H7 (cell line): ENCODE measurements around the gene EPHA3. TPM values are rescaled to one million over a fixed set of nuclear protein-coding genes. Genes with fewer than 3 reads are reported as not detected.
"Not testable (repeated sequence)": the region's sequence is repeated elsewhere in the genome, so short reads cannot be mapped to it uniquely, and the experiment has no call there.

Source experiments
- DNase-seq: peaks from one replicate; pipeline ENCODE4 v3.0.0; 2012
- H3K27me3 ChIP-seq: 2 replicates; pipeline ENCODE4 v1.6.0; 2011; ENCODE audit warnings: mild to moderate bottlenecking, low read length; ENCODE audit not compliant: control insufficient read depth, insufficient read depth
- H3K36me3 ChIP-seq: replicated peaks from 2 replicates; pipeline ENCODE4 v1.5.1; 2011; ENCODE audit warnings: low read length; ENCODE audit not compliant: control insufficient read depth, insufficient read depth
- H3K4me3 ChIP-seq: 2 replicates; pipeline ENCODE4 v1.5.1; 2011; ENCODE audit warnings: low read depth, mild to moderate bottlenecking, control low read depth, low read length, moderate library complexity; ENCODE audit not compliant: insufficient read depth
- total RNA-seq: library from RNA; depleted of rRNA; stranded (reverse); fragments of >200 nt; shearing (Covaris generic); gene quantifications from 2 replicates; pipeline ENCODE4 v1.2.3, GENCODE V29; 2014

EPHA3 gene
- total RNA-seq, 1 experiment from 2014 or later: 0.31 TPM

DNA sequence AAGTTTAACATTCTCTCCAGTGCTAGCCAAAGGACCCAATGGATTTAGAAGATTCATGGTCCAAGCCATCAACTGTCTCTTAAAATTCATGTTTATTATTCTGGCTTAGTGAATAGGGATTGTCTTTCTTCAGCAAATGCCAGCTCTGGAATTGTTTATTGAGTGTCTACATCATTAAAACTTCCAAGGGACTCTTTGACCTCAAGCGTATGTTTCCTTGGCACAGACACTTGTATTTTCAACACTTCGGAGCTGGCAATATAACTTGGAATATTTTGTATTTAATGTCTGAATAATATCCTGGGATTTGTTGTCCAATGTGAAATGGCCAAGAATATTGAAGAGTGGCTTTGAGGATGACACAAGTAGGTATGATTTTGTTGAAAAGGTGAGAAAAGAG, 204.2 kb downstream of the EPHA3 start:
- Histone ChIP-seq H3K27me3 (no peaks in the 10 kb centered on the region), H3K36me3 (no peaks in the 10 kb centered on the region), H3K4me3 (no peak overlapping the region)
- no peak for DNase-seq

DNA sequence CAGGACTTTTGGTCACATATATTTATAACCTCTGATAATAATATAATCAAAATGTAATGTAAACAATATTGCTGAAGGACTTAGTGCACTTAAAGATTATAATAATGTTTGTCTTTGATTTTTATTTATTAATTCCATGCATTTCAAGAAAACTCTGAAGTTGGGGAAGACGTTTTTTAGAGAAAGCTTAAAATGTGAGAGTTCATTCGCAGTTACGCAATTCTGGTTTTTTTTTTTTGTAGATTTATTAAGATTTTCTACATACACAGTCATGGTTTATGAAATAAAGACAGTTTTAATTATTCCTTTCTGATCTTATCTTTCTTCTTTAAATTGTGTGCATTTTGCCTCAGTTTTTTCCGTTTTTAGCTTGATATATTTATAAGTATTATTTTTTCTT, 204.7 kb downstream of the EPHA3 start:
- H3K27me3 ChIP-seq: no peaks in the 10 kb centered on the region

GRCh38 chr3:89314454-89315098, 207.2 kb downstream of the EPHA3 start:
- no peak for DNase-seq
- Histone ChIP-seq H3K4me3 (no peak overlapping the region), H3K36me3 (no peaks in the 10 kb centered on the region), H3K27me3 (no peaks in the 10 kb centered on the region)

More for the DNA sequence above, 204.7 kb downstream of the EPHA3 start:
- Histone ChIP-seq H3K36me3 (no peaks in the 10 kb centered on the region), H3K4me3 (no peak overlapping the region)
- no peak for DNase-seq

DNA sequence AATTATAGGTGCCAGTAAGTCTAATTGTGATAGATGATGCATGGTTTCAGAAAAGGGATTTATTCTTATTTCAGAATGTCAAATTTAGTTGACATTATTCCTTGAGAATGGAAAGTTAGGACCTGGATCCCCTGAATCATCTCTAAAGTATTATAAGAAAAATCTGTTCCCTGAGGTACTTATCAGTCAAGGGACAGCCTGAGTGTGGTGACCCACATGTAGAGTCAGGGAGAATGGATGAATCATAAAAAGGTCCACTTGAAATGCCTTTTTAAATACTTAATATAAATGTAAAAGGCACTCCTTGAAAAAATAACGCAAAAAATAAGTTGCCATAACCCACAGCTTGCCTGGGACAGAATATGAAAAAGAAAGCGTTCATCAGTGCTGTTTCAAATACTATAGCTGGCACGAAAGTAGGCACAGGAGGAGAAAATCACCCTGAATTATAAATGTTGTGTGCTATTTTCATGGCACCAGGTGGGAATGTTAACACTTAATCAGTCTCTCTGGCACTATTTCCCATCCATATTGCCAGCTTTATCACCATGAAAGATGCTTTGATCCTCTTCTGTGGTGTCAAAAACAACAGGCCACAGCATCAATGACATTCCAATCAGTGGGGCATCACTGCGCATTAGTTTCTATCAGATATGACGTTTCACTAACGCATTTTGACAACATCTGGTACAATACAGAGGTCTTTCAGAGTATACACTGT, 208.5 kb downstream of the EPHA3 start:
- DNase-seq: no peak

GRCh38 chr3:89320186-89320585, 212.8 kb downstream of the EPHA3 start:
- Histone ChIP-seq H3K4me3 (no peak overlapping the region), H3K36me3 (no peaks in the 10 kb centered on the region), H3K27me3 (no peaks in the 10 kb centered on the region)
- DNase-seq: no peak

More for the DNA sequence above, 208.5 kb downstream of the EPHA3 start:
- H3K36me3 ChIP-seq: no peaks in the 10 kb centered on the region
- no peak overlapping the region for H3K4me3 ChIP-seq
- H3K27me3 ChIP-seq: no peaks in the 10 kb centered on the region

- Histone ChIP-seq H3K4me3 (no peak overlapping the region), H3K27me3 (no peaks in the 10 kb centered on the region), H3K36me3 (no peaks in the 10 kb centered on the region)
- DNase-seq: no peak
These were observed 219.6 kb downstream of the EPHA3 start for GRCh38 chr3:89326997-89327396.

- Histone ChIP-seq H3K4me3 (no peak overlapping the region), H3K27me3 (no peaks in the 10 kb centered on the region), H3K36me3 (no peaks in the 10 kb centered on the region)
- DNase-seq: no peak
These were observed 225.0 kb downstream of the EPHA3 start for GRCh38 chr3:89332386-89332785.

- Histone ChIP-seq H3K36me3 (no peaks in the 10 kb centered on the region), H3K4me3 (no peak overlapping the region), H3K27me3 (no peaks in the 10 kb centered on the region)
- no peak for DNase-seq
These were observed 225.4 kb downstream of the EPHA3 start for GRCh38 chr3:89332793-89333192.

DNA sequence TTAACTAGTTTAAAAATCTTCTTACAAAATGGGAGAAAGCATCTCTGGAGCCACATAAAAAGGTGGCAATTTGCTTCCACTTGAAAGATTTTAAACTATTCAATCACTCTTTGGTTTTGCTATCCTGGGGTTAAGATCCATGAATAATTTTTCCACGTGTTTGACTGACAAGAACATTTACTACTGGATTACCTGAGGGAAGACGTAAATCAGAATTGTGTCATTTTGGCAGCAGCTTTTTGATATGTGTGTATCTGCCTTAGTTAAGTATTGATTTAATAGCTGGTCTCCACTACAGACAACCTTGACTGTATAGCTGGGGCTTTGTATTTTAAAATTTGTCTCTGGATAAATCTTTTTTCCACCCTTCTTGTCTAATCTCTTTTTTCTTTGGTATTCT, 228.3 kb downstream of the EPHA3 start:
- no peaks in the 10 kb centered on the region for H3K27me3 ChIP-seq
- no peak overlapping the region for H3K4me3 ChIP-seq
- no peaks in the 10 kb centered on the region for H3K36me3 ChIP-seq
- DNase-seq: no peak

DNA sequence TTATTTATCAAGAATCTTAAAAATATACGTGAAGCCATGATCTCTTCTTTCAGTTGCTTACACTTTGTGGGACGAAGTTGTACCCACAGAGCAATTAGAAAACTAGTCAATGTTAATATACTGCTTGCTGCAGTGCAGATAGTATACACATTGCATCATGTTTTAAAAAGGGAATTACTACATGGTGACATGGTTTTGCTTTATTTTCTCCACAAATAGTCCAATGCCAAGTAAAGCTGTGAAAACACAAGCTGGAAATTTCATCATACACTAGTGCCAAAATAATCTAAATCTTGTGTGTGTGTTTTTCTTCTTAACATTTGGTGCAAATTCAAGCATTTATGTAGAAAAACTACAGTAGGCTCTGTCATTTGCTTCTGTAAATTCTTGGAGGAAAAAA, 233.0 kb downstream of the EPHA3 start:
- Histone ChIP-seq H3K36me3 (no peaks in the 10 kb centered on the region), H3K27me3 (no peaks in the 10 kb centered on the region)
- DNase-seq: no peak

GRCh38 chr3:89344076-89344475, 236.7 kb downstream of the EPHA3 start:
- Histone ChIP-seq H3K27me3 (no peaks in the 10 kb centered on the region), H3K36me3 (no peaks in the 10 kb centered on the region), H3K4me3 (no peak overlapping the region)
- no peak for DNase-seq

More for the DNA sequence above, 233.0 kb downstream of the EPHA3 start:
- no peak overlapping the region for H3K4me3 ChIP-seq

GRCh38 chr3:89350935-89351334, 243.5 kb downstream of the EPHA3 start:
- not testable (repeated sequence) for H3K27me3 ChIP-seq, DNase-seq

GRCh38 chr3:89353465-89353864, 246.0 kb downstream of the EPHA3 start:
- Histone ChIP-seq H3K27me3 (no peaks in the 10 kb centered on the region), H3K36me3 (no peaks in the 10 kb centered on the region), H3K4me3 (no peak overlapping the region)
- no peak for DNase-seq

More at GRCh38 chr3:89350935-89351334, 243.5 kb downstream of the EPHA3 start:
- not testable (repeated sequence) for H3K4me3 ChIP-seq, H3K36me3 ChIP-seq

DNA sequence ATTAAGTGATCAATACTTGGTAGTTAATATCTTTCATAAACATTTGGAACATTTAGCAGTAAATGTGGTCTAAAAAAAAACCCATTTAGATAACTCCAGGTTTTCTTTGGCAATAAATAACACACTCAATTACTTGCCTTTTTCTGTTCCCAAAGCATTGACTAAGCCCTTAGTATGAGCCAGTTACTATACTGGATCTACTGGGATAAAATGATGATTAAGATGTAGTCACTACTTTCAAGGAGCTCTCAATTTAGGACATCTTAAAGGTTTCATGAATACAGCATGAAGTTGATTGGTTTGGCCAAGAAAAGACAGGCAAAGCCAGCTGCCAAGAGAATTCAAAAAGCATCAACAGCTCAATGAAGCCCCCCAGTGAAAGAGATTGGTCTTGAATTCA, 250.9 kb downstream of the EPHA3 start:
- H3K36me3 ChIP-seq: no peaks in the 10 kb centered on the region
- no peak overlapping the region for H3K4me3 ChIP-seq
- no peaks in the 10 kb centered on the region for H3K27me3 ChIP-seq
- no peak for DNase-seq

GRCh38 chr3:89360156-89360555, 252.7 kb downstream of the EPHA3 start:
- no peak overlapping the region for H3K4me3 ChIP-seq
- no peak for DNase-seq
- no peaks in the 10 kb centered on the region for H3K36me3 ChIP-seq
- no peaks in the 10 kb centered on the region for H3K27me3 ChIP-seq
